Kidney (tissue), 14 donors: Measurements from ENCODE around the gene GYPC. TPM values are rescaled to one million over a fixed set of nuclear protein-coding genes. Genes with fewer than 3 reads are reported as not detected.
"Not testable (repeated sequence)": the region's sequence is repeated elsewhere in the genome, so short reads cannot be mapped to it uniquely, and the experiment has no call there.

Experiments used
- DNase-seq, 5 donors: peaks; one replicate each; pipeline ENCODE4 v3.0.0-alpha.2; 2013 to 2020
- FAIRE-seq: peaks from 2 replicates; lab custom pipeline; 2012; peaks lifted over from hg19 to GRCh38; lab: Jason Lieb, UNC
- H3K27ac ChIP-seq, 2 donors: one replicate each; pipeline ENCODE4 v1.7.0; 2013; ENCODE audit warnings: low read depth in 2 of 2, low read length in 2 of 2, inconsistent platforms in 1 of 2
- H3K27me3 ChIP-seq: one replicate; pipeline ENCODE4 v1.7.1; 2013; ENCODE audit warnings: low read length, inconsistent platforms; ENCODE audit not compliant: control insufficient read depth, insufficient read depth
- H3K36me3 ChIP-seq, 3 donors: one replicate each; pipeline versions ENCODE4 v1.7.0 to v1.7.1; 2013; ENCODE audit warnings: low read length in 3 of 3, control low read depth in 1 of 3, inconsistent platforms in 1 of 3; ENCODE audit not compliant: insufficient read depth in 3 of 3, control insufficient read depth in 2 of 3
- H3K4me1 ChIP-seq, 3 donors: one replicate each; pipeline versions ENCODE4 v1.7.0 to v1.7.1; 2013; ENCODE audit warnings: low read length in 3 of 3, inconsistent platforms in 1 of 3, low read depth in 1 of 3; ENCODE audit not compliant: control insufficient read depth in 2 of 3, insufficient read depth in 2 of 3
- H3K4me3 ChIP-seq, 3 donors: one replicate each; pipeline versions ENCODE4 v1.7.0 to v1.8.1; 2013; ENCODE audit warnings: low read length in 3 of 3, control low read depth in 1 of 3, inconsistent platforms in 1 of 3
- H3K9ac ChIP-seq, 3 donors: one replicate each; pipeline versions ENCODE4 v1.7.0 to v1.7.1; 2013; ENCODE audit warnings: low read length in 3 of 3, control low read depth in 1 of 3, inconsistent platforms in 1 of 3
- H3K9me3 ChIP-seq, 3 donors: one replicate each; pipeline versions ENCODE4 v1.7.0 to v1.7.1; 2013; ENCODE audit warnings: low read length in 3 of 3, control low read depth in 1 of 3, inconsistent platforms in 1 of 3; ENCODE audit not compliant: control insufficient read depth in 2 of 3, insufficient read depth in 1 of 3
- intact Hi-C: fragments of 100-400 bp; cut with DNase I; formaldehyde crosslinking; loops from one replicate; pipeline ENCODE4 v1.11.1; 2022
- polyA plus RNA-seq: library from polyadenylated mRNA; stranded (reverse); fragments of 350-450 nt; fragmentation: Illumina TruSeq; extraction: RNeasy Lipid Tissue Mini Kit (QIAGEN cat#74804); gene quantifications from one replicate; pipeline ENCODE4 v1.2.3, GENCODE V29; 2014; ENCODE audit warnings: low read depth, low replicate concordance; ENCODE audit not compliant: insufficient read depth
- total RNA-seq: library from RNA; stranded (reverse); fragmentation: NEBNext Ultra II Directional; extraction: Animal tissue kit (Norgen Biotek cat#: 25700); gene quantifications from one replicate; pipeline ENCODE4 v1.2.1, GENCODE V29; 2021
- TF ChIP-seq, protein P1 (sequence below): IDR thresholded peaks from 3 replicates; pipeline ENCODE4 v1.5.1; 2012; ENCODE audit warnings: mild to moderate bottlenecking, moderate library complexity, borderline replicate concordance; ENCODE audit not compliant: insufficient read depth; ENCODE audit errors: extremely low read depth
- donor health status: control.
- donor health status: control.
- donor health status: control.
- donor health status: control.
- donor health status: control.
- donor health status: DM: yes; HTN: yes; CAD: no.
- donor health status: Normal renal cell carcinoma (clear cell type).

GYPC gene
- total and polyA plus RNA-seq, 2 donors from 2014 or later = 51.1 to 61.9 TPM

GRCh38 chr2:126686841-126687485 is 31.0 kb downstream of the GYPC start:
- Histone ChIP-seq H3K9me3 (peaks cover 0 to 3% (median 0%) of the 10 kb centered on the region in 3 donors), H3K27me3 (no peaks in the 10 kb centered on the region), H3K27ac (no peak overlapping the region), H3K9ac (no peak overlapping the region), H3K4me1 (no peaks in the 10 kb centered on the region), H3K4me3 (no peak overlapping the region), H3K36me3 (peaks cover 0 to 2% (median 0%) of the 10 kb centered on the region in 3 donors)
- no peak for FAIRE-seq
- no peak for DNase-seq
- TF ChIP-seq, protein P1, sequence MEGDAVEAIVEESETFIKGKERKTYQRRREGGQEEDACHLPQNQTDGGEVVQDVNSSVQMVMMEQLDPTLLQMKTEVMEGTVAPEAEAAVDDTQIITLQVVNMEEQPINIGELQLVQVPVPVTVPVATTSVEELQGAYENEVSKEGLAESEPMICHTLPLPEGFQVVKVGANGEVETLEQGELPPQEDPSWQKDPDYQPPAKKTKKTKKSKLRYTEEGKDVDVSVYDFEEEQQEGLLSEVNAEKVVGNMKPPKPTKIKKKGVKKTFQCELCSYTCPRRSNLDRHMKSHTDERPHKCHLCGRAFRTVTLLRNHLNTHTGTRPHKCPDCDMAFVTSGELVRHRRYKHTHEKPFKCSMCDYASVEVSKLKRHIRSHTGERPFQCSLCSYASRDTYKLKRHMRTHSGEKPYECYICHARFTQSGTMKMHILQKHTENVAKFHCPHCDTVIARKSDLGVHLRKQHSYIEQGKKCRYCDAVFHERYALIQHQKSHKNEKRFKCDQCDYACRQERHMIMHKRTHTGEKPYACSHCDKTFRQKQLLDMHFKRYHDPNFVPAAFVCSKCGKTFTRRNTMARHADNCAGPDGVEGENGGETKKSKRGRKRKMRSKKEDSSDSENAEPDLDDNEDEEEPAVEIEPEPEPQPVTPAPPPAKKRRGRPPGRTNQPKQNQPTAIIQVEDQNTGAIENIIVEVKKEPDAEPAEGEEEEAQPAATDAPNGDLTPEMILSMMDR = no peak
- intact Hi-C loops = no loop called here

GRCh38 chr2:126687503-126687902 is 31.5 kb downstream of the GYPC start:
- H3K4me1 ChIP-seq = no peaks in the 10 kb centered on the region
- no peaks in the 10 kb centered on the region for H3K27me3 ChIP-seq
- intact Hi-C loops = no loop called here

GRCh38 chr2:126688594-126688993 is 32.6 kb downstream of the GYPC start:
- H3K4me1 ChIP-seq, intact Hi-C loops, H3K9ac ChIP-seq, H3K27me3 ChIP-seq, DNase-seq, H3K36me3 ChIP-seq, H3K27ac ChIP-seq, FAIRE-seq, H3K9me3 ChIP-seq, H3K4me3 ChIP-seq: not testable (repeated sequence)

More at GRCh38 chr2:126687503-126687902, 31.5 kb downstream of the GYPC start:
- no peak overlapping the region for H3K27ac ChIP-seq
- no peak overlapping the region for H3K9ac ChIP-seq
- DNase-seq (no peak), FAIRE-seq (no peak)
- no peak overlapping the region for H3K4me3 ChIP-seq
- peaks cover 0 to 3% (median 0%) of the 10 kb centered on the region in 3 donors for H3K9me3 ChIP-seq
- TF ChIP-seq, protein P1 = no peak
- peaks cover 0 to 2% (median 0%) of the 10 kb centered on the region in 3 donors for H3K36me3 ChIP-seq

DNA sequence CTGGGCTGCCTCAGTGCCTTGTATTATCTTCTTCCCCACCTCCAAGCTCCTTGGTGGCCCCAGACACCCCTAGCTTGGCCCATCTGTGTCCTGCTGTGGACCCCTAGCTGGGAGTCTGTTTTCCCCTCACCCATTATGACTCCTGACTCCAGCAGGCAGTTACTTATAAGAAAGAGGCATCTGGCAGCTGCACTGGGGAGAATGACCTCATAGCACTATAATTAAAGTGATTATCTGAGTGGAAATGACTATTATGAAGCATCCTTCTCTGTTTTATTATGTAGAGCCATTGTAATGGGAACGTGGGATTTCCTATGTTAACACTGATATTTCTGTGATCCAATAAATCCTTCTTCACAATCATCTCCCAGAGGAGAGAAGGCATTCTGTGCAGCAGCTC is 36.3 kb downstream of the GYPC start:
- H3K9me3 ChIP-seq, H3K4me3 ChIP-seq, H3K27me3 ChIP-seq, H3K9ac ChIP-seq, intact Hi-C loops, FAIRE-seq, H3K27ac ChIP-seq, H3K36me3 ChIP-seq, H3K4me1 ChIP-seq, DNase-seq: not testable (repeated sequence)

DNA sequence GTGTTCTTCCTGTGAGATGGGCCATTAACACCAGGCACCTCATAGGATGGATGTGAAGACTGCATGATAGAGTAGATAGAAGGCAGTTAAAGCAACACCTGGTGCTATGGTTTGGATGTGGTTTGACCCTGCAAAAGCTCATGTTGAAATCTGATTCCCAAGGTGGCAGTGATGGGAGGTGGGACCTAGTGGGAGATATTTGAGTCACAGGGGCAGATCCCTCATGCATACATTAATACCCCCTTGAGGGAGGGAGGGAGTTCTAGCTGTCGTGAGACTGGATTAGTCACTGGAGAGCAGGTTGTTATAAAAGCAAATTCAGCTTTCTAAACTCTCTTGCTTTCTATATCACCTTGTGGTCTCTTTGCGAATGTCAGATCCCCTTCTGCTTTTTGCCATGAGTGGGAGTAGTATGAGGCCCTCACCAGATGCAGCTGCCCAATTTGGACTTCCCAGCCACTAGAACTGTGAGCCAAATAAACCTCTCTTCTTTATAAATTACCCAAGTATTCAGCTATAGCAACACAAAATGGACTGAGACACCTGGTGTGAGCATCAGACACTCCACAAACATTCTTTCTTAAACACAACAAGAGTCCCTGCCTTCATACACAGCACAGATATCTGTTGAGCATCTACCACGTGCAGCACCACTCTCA is 37.1 kb downstream of the GYPC start:
- H3K9ac ChIP-seq, FAIRE-seq, H3K27ac ChIP-seq, H3K9me3 ChIP-seq, H3K27me3 ChIP-seq, DNase-seq, H3K4me3 ChIP-seq, H3K36me3 ChIP-seq, intact Hi-C loops, H3K4me1 ChIP-seq: not testable (repeated sequence)
